ENCODE data around the gene ADAMTS13.

ADAMTS13 gene

GRCh38 chr9:133490865-133491655, 68.9 kb downstream of the ADAMTS13 start:
- no peaks in the 10 kb centered on the region for H3K9me3 ChIP-seq (ENCODE audit: low read length)
- no peaks in the 10 kb centered on the region for H4K20me1 ChIP-seq (ENCODE audit: insufficient read depth, low read length)
- H3K79me2 ChIP-seq (ENCODE audit: insufficient read depth, low read length), result no peaks in the 10 kb centered on the region
- peaks cover 7% of the 10 kb centered on the region; the same call in 1 of the 2 replicates for H3K27me3 ChIP-seq (ENCODE audit: insufficient read depth, low read length)
- TF ChIP-seq EZH2 (IDR thresholded peaks at IDR 0.05; ENCODE audit: borderline replicate concordance, low read length) (no peak), CTCF (IDR thresholded peaks at IDR 0.05; ENCODE audit: low read length) (no peak)
- H3K9ac ChIP-seq (ENCODE audit: low read length), result no peak overlapping the region
- H3K4me2 ChIP-seq (ENCODE audit: low read length), result no peak overlapping the region
- no peaks in the 10 kb centered on the region for H3K36me3 ChIP-seq (ENCODE audit: insufficient read depth, low read length)
- H3F3A ChIP-seq (ENCODE audit: insufficient read depth, low read length), result no peaks in the 10 kb centered on the region
- no peak overlapping the region for H3K4me3 ChIP-seq (ENCODE audit: low read depth, low read length, poor library complexity, severe bottlenecking)
- H3K4me1 ChIP-seq (ENCODE audit: insufficient read depth, low read length, severe bottlenecking), result peaks cover 3% of the 10 kb centered on the region
- no peak overlapping the region for H2AFZ ChIP-seq (ENCODE audit: low read length)
- no peak overlapping the region for H3K27ac ChIP-seq (ENCODE audit: low read depth, low read length, poor library complexity, severe bottlenecking)
- H3K9me2 ChIP-seq (ENCODE audit: low read depth, low read length), result no peaks in the 10 kb centered on the region

GRCh38 chr9:133491656-133491925, 69.4 kb downstream of the ADAMTS13 start:
- Histone ChIP-seq H3K4me2 (ENCODE audit: low read length) (no peak overlapping the region), H3K4me1 (ENCODE audit: insufficient read depth, low read length, severe bottlenecking) (no peaks in the 10 kb centered on the region), H3K79me2 (ENCODE audit: insufficient read depth, low read length) (no peaks in the 10 kb centered on the region), H3K36me3 (ENCODE audit: insufficient read depth, low read length) (no peaks in the 10 kb centered on the region), H2AFZ (ENCODE audit: low read length) (no peak overlapping the region), H4K20me1 (ENCODE audit: insufficient read depth, low read length) (no peaks in the 10 kb centered on the region), H3K9ac (ENCODE audit: low read length) (no peak overlapping the region), H3K4me3 (ENCODE audit: low read depth, low read length, poor library complexity, severe bottlenecking) (no peak overlapping the region), H3F3A (ENCODE audit: insufficient read depth, low read length) (no peaks in the 10 kb centered on the region), H3K27ac (ENCODE audit: low read depth, low read length, poor library complexity, severe bottlenecking) (no peak overlapping the region), H3K27me3 (ENCODE audit: insufficient read depth, low read length) (peaks cover 7% of the 10 kb centered on the region; the same call in 1 of the 2 replicates), H3K9me2 (ENCODE audit: low read depth, low read length) (no peaks in the 10 kb centered on the region), H3K9me3 (ENCODE audit: low read length) (no peaks in the 10 kb centered on the region)
- TF ChIP-seq CTCF (IDR thresholded peaks at IDR 0.05; ENCODE audit: low read length) (no peak), EZH2 (IDR thresholded peaks at IDR 0.05; ENCODE audit: borderline replicate concordance, low read length) (no peak)

GRCh38 chr9:133492061-133493021, 70.2 kb downstream of the ADAMTS13 start:
- H3K4me1 ChIP-seq (ENCODE audit: insufficient read depth, low read length, severe bottlenecking), result no peaks in the 10 kb centered on the region
- TF ChIP-seq CTCF (IDR thresholded peaks at IDR 0.05; ENCODE audit: low read length) (no peak), EZH2 (IDR thresholded peaks at IDR 0.05; ENCODE audit: borderline replicate concordance, low read length) (no peak)
- no peaks in the 10 kb centered on the region for H3K9me3 ChIP-seq (ENCODE audit: low read length)
- no peaks in the 10 kb centered on the region for H3K79me2 ChIP-seq (ENCODE audit: insufficient read depth, low read length)
- no peak overlapping the region for H3K27ac ChIP-seq (ENCODE audit: low read depth, low read length, poor library complexity, severe bottlenecking)
- peaks cover 7% of the 10 kb centered on the region; the same call in 1 of the 2 replicates for H3K27me3 ChIP-seq (ENCODE audit: insufficient read depth, low read length)
- H3F3A ChIP-seq (ENCODE audit: insufficient read depth, low read length), result no peaks in the 10 kb centered on the region
- H3K4me3 ChIP-seq (ENCODE audit: low read depth, low read length, poor library complexity, severe bottlenecking), result no peak overlapping the region
- no peak overlapping the region for H2AFZ ChIP-seq (ENCODE audit: low read length)
- no peak overlapping the region for H3K4me2 ChIP-seq (ENCODE audit: low read length)
- no peaks in the 10 kb centered on the region for H3K9me2 ChIP-seq (ENCODE audit: low read depth, low read length)
- H3K36me3 ChIP-seq (ENCODE audit: insufficient read depth, low read length), result no peaks in the 10 kb centered on the region
- no peaks in the 10 kb centered on the region for H4K20me1 ChIP-seq (ENCODE audit: insufficient read depth, low read length)
- H3K9ac ChIP-seq (ENCODE audit: low read length), result no peak overlapping the region
